Measurements from ENCODE around the gene KIF1B. TPM values are rescaled to one million over a fixed set of nuclear protein-coding genes. Genes with fewer than 3 reads are reported as not detected.
A peak's percentile ranks its signal among the peaks of the same experiment; 100 is the strongest.

Gene KIF1B
- total and polyA plus RNA-seq, 10 of the 15 experiments (the other 5 are each of a cell fraction or from before 2014, with no cell fraction given), result 2.1 to 16.5 (median 8.7) TPM

MicroRNAs within 50 kb of the gene (microRNA counts, 767-probe panel; counts per million panel counts)
- 1,125 counts per million, percentile 35 among the panel's probes with 10 or more counts for microRNA hsa-miR-1273d

Small RNAs within 50 kb of the gene (microRNA-seq; reads per million reads assigned to microRNA genes)
- gene MIR1273D, result not detected

Small RNAs within 50 kb of the gene (small RNA-seq; reads per million reads assigned to genes)
- gene MIR1273D (not detected), gene RNU6-37P (not detected), gene RNU6-828P (not detected)

Other genes with a start within 250 kb of the KIF1B start
- gene RBP7, start 213.3 kb upstream of the KIF1B start, total RNA-seq (2014; rRNA removed), result not detected in 2 replicates
- gene RBP7, start 213.3 kb upstream of the KIF1B start, total RNA-seq (2014; rRNA removed; fragmentation: Illumina TruSeq; extraction: Trizol), result not detected in 2 replicates
- not detected in 2 replicates for gene RBP7, start 213.3 kb upstream of the KIF1B start, total RNA-seq (2021)
- gene RBP7, start 213.3 kb upstream of the KIF1B start, polyA plus RNA-seq (2011; rRNA removed), result not detected in 2 replicates
- not detected in 2 replicates for gene RBP7, start 213.3 kb upstream of the KIF1B start, polyA plus RNA-seq (2014; fragmentation: Illumina TruSeq; extraction: Trizol)
- gene RBP7, start 213.3 kb upstream of the KIF1B start, polyA plus RNA-seq (2014; fragmentation: Nextera tagmentation; extraction: Ambion mirVana), result not detected
- gene RBP7, start 213.3 kb upstream of the KIF1B start, polyA plus RNA-seq (2014; rRNA removed), result 0.15 TPM in 1 of 2 replicates, not detected in the other
- gene RBP7, start 213.3 kb upstream of the KIF1B start, polyA plus RNA-seq (2016; fragmentation: Nextera tagmentation; extraction: Ambion mirVana), result under 1 TPM in 1 of 2 experiments, not detected in 1; 0.20 TPM
- 21.3 and 21.7 TPM in 2 replicates for gene UBE4B, start 177.6 kb upstream of the KIF1B start, total RNA-seq (2014; rRNA removed)
- gene UBE4B, start 177.6 kb upstream of the KIF1B start, total RNA-seq (2014; rRNA removed; fragmentation: Illumina TruSeq; extraction: Trizol), result 19.5 and 20.3 TPM in 2 replicates
- gene UBE4B, start 177.6 kb upstream of the KIF1B start, total RNA-seq (2021), result 29.7 and 32.6 TPM in 2 replicates
- gene UBE4B, start 177.6 kb upstream of the KIF1B start, polyA plus RNA-seq (2011; rRNA removed), result 10.4 and 12.6 TPM in 2 replicates
- 22.3 and 29.1 TPM in 2 replicates for gene UBE4B, start 177.6 kb upstream of the KIF1B start, polyA plus RNA-seq (2014; fragmentation: Illumina TruSeq; extraction: Trizol)
- gene UBE4B, start 177.6 kb upstream of the KIF1B start, polyA plus RNA-seq (2014; fragmentation: Nextera tagmentation; extraction: Ambion mirVana), result 1 to 10 TPM; 2.9 to 7.4 TPM
- gene UBE4B, start 177.6 kb upstream of the KIF1B start, polyA plus RNA-seq (2014; rRNA removed), result 19.7 and 20.1 TPM in 2 replicates
- 10 to 100 TPM; 22.2 to 23.3 TPM for gene UBE4B, start 177.6 kb upstream of the KIF1B start, polyA plus RNA-seq (2016; fragmentation: Nextera tagmentation; extraction: Ambion mirVana)
- 149 and 151 TPM in 2 replicates for gene PGD, start 188.5 kb downstream of the KIF1B start, total RNA-seq (2014; rRNA removed)
- 126 and 129 TPM in 2 replicates for gene PGD, start 188.5 kb downstream of the KIF1B start, total RNA-seq (2014; rRNA removed; fragmentation: Illumina TruSeq; extraction: Trizol)
- 199 and 201 TPM in 2 replicates for gene PGD, start 188.5 kb downstream of the KIF1B start, total RNA-seq (2021)
- gene PGD, start 188.5 kb downstream of the KIF1B start, polyA plus RNA-seq (2011; rRNA removed), result 76.0 and 108 TPM in 2 replicates
- gene PGD, start 188.5 kb downstream of the KIF1B start, polyA plus RNA-seq (2014; fragmentation: Illumina TruSeq; extraction: Trizol), result 262 and 279 TPM in 2 replicates
- 100 to 1,000 TPM; 152 to 190 TPM for gene PGD, start 188.5 kb downstream of the KIF1B start, polyA plus RNA-seq (2014; fragmentation: Nextera tagmentation; extraction: Ambion mirVana)
- 138 and 152 TPM in 2 replicates for gene PGD, start 188.5 kb downstream of the KIF1B start, polyA plus RNA-seq (2014; rRNA removed)
- gene PGD, start 188.5 kb downstream of the KIF1B start, polyA plus RNA-seq (2016; fragmentation: Nextera tagmentation; extraction: Ambion mirVana), result 100 to 1,000 TPM; 193 to 196 TPM
- 10.5 and 13.3 TPM in 2 replicates for gene CENPS, start 219.9 kb downstream of the KIF1B start, total RNA-seq (2014; rRNA removed)
- 20.7 and 21.7 TPM in 2 replicates for gene CENPS, start 219.9 kb downstream of the KIF1B start, total RNA-seq (2014; rRNA removed; fragmentation: Illumina TruSeq; extraction: Trizol)
- 16.3 and 17.7 TPM in 2 replicates for gene CENPS, start 219.9 kb downstream of the KIF1B start, total RNA-seq (2021)
- gene CENPS, start 219.9 kb downstream of the KIF1B start, polyA plus RNA-seq (2011; rRNA removed), result 9.4 and 15.0 TPM in 2 replicates
- gene CENPS, start 219.9 kb downstream of the KIF1B start, polyA plus RNA-seq (2014; fragmentation: Illumina TruSeq; extraction: Trizol), result 13.3 and 15.8 TPM in 2 replicates
- 10 to 100 TPM; 10.9 to 17.5 TPM for gene CENPS, start 219.9 kb downstream of the KIF1B start, polyA plus RNA-seq (2014; fragmentation: Nextera tagmentation; extraction: Ambion mirVana)
- 13.7 and 14.3 TPM in 2 replicates for gene CENPS, start 219.9 kb downstream of the KIF1B start, polyA plus RNA-seq (2014; rRNA removed)
- 10 to 100 TPM; 46.2 to 51.7 TPM for gene CENPS, start 219.9 kb downstream of the KIF1B start, polyA plus RNA-seq (2016; fragmentation: Nextera tagmentation; extraction: Ambion mirVana)
- gene CORT, start 239.5 kb downstream of the KIF1B start, total RNA-seq (2014; rRNA removed), result 0.23 and 0.27 TPM in 2 replicates
- 0.18 TPM in 1 of 2 replicates, not detected in the other for gene CORT, start 239.5 kb downstream of the KIF1B start, total RNA-seq (2014; rRNA removed; fragmentation: Illumina TruSeq; extraction: Trizol)
- gene CORT, start 239.5 kb downstream of the KIF1B start, total RNA-seq (2021), result 0.49 TPM in 1 of 2 replicates, not detected in the other
- gene CORT, start 239.5 kb downstream of the KIF1B start, polyA plus RNA-seq (2011; rRNA removed), result 0.10 and 0.12 TPM in 2 replicates
- 0.09 and 0.57 TPM in 2 replicates for gene CORT, start 239.5 kb downstream of the KIF1B start, polyA plus RNA-seq (2014; fragmentation: Illumina TruSeq; extraction: Trizol)
- under 1 TPM in 1 of 2 experiments, not detected in 1; 0.09 TPM for gene CORT, start 239.5 kb downstream of the KIF1B start, polyA plus RNA-seq (2014; fragmentation: Nextera tagmentation; extraction: Ambion mirVana)
- 0.32 TPM in 1 of 2 replicates, not detected in the other for gene CORT, start 239.5 kb downstream of the KIF1B start, polyA plus RNA-seq (2014; rRNA removed)
- under 1 TPM; 0.33 to 0.38 TPM for gene CORT, start 239.5 kb downstream of the KIF1B start, polyA plus RNA-seq (2016; fragmentation: Nextera tagmentation; extraction: Ambion mirVana)